Astrocyte of the hippocampus (primary cell): Measurements from ENCODE around the gene LYPD8.

Source experiments
- DNase-seq: peaks from one replicate; pipeline ENCODE4 v3.0.0; 2011; ENCODE audit warnings: low read depth, low spot score

LYPD8 gene

GRCh38 chr1:248757784-248758195 lies 2.2 kb upstream of the LYPD8 start:
- DNase-seq = no peak

GRCh38 chr1:248756636-248757035 lies 1.1 kb upstream of the LYPD8 start:
- no peak for DNase-seq

GRCh38 chr1:248756151-248756550 lies 592 bp upstream of the LYPD8 start:
- no peak for DNase-seq

GRCh38 chr1:248753708-248754280 lies 1.8 kb downstream of the LYPD8 start:
- DNase-seq = no peak

GRCh38 chr1:248753029-248753594 lies 2.4 kb downstream of the LYPD8 start:
- DNase-seq = no peak

- no peak for DNase-seq
Observed at GRCh38 chr1:248752161-248753028, 3.2 kb downstream of the LYPD8 start.

GRCh38 chr1:248751635-248752034 lies 3.9 kb downstream of the LYPD8 start:
- no peak for DNase-seq

- no peak for DNase-seq
Observed at GRCh38 chr1:248751142-248751541, 4.4 kb downstream of the LYPD8 start.

- no peak for DNase-seq
Observed at GRCh38 chr1:248750496-248750895, 5.1 kb downstream of the LYPD8 start.

GRCh38 chr1:248748211-248748610 lies 7.3 kb downstream of the LYPD8 start:
- DNase-seq = no peak

GRCh38 chr1:248740876-248741275 lies 14.7 kb downstream of the LYPD8 start:
- DNase-seq = no peak

GRCh38 chr1:248739572-248740205 lies 15.9 kb downstream of the LYPD8 start:
- no peak for DNase-seq

GRCh38 chr1:248737457-248737856 lies 18.1 kb downstream of the LYPD8 start:
- DNase-seq = no peak

- no peak for DNase-seq
Observed at GRCh38 chr1:248736977-248737376, 18.6 kb downstream of the LYPD8 start.

GRCh38 chr1:248733566-248733965 lies 22.0 kb downstream of the LYPD8 start:
- no peak for DNase-seq

- no peak for DNase-seq
Observed at GRCh38 chr1:248730507-248731335, 24.8 kb downstream of the LYPD8 start.

GRCh38 chr1:248714248-248714647 lies 41.3 kb downstream of the LYPD8 start:
- DNase-seq = no peak

- DNase-seq = no peak
Observed at GRCh38 chr1:248710305-248710900, 45.2 kb downstream of the LYPD8 start.

- DNase-seq = no peak
Observed at GRCh38 chr1:248704606-248705005, 51.0 kb downstream of the LYPD8 start.

GRCh38 chr1:248703674-248704073 lies 51.9 kb downstream of the LYPD8 start:
- no peak for DNase-seq

- DNase-seq = no peak
Observed at GRCh38 chr1:248702714-248703113, 52.8 kb downstream of the LYPD8 start, which contains the start of gene OR14I1. TSS of gene OR14I1 (minus strand) at chr1:248702766.
